HepG2 (cell line): ENCODE data around the gene NDUFS6. TPM values are rescaled to one million over a fixed set of nuclear protein-coding genes. Genes with fewer than 3 reads are reported as not detected.

ENCODE experiments used
- ATAC-seq: fragments of 200-7000 bp; cut with Tn5 transposase; 3 replicates; pipeline ENCODE4 v1.9.1; 2020; ENCODE audit warnings: mild to moderate bottlenecking, moderate library complexity
- BruUV-seq: library from RNA; stranded (reverse); fragments of 400-500 nt; replicated peaks from 2 replicates; lab custom pipeline; 2021; lab: Mats Ljungman, UMichigan
- CTCF ChIA-PET: fragments of 300-600 bp; formaldehyde crosslinking; extraction: SDS; loops from one replicate; lab custom pipeline; 2021; ENCODE audit warnings: low total read pairs, inconsistent platforms, low intra/inter-chr PET ratio; lab: Yijun Ruan, JAX
- POLR2A ChIA-PET: fragments of 350-600 bp; sonication (Branson Sonifier 250); formaldehyde crosslinking; loops from one replicate; lab custom pipeline; 2020; ENCODE audit warnings: antibody characterized with exemption, inconsistent platforms; lab: Yijun Ruan, JAX
- DNase-seq: peaks from one replicate; pipeline ENCODE4 v3.0.0-alpha.2; 2015; ENCODE audit warnings: low spot score
- FAIRE-seq: peaks from 3 replicates; lab custom pipeline; 2011; peaks lifted over from hg19 to GRCh38; lab: Jason Lieb, UNC
- H2AFZ ChIP-seq: one replicate; pipeline ENCODE4 v1.6.1; 2011; ENCODE audit warnings: low read length, inconsistent platforms
- H3K27ac ChIP-seq: fragments of 300-600 bp; 3 replicates; pipeline ENCODE4 v1.8.0; 2011; ENCODE audit warnings: mixed run types, mild to moderate bottlenecking, mixed read lengths, low read length, inconsistent platforms; ENCODE audit not compliant: insufficient read depth; ENCODE audit errors: extremely low read length
- H3K27me3 ChIP-seq, 2 experiments: fragments of 200-600 bp in 1 of 2; 2 replicates in 1 of 2; 3 replicates in 1 of 2; pipeline versions ENCODE4 v1.6.0 to v1.8.0; 2011; ENCODE audit warnings: low read length in 2 of 2, mild to moderate bottlenecking in 2 of 2, moderate library complexity in 2 of 2, inconsistent platforms in 1 of 2; ENCODE audit not compliant: insufficient read depth in 2 of 2, control insufficient read depth in 1 of 2
- H3K36me3 ChIP-seq, 2 experiments: fragments of 200-600 bp in 1 of 2; replicated peaks in 1 of 2; 2 replicates in 1 of 2; 3 replicates in 1 of 2; pipeline versions ENCODE4 v1.5.1 to v1.8.0; 2011; ENCODE audit warnings: low read length in 2 of 2, inconsistent platforms in 1 of 2; ENCODE audit not compliant: insufficient read depth in 2 of 2, control insufficient read depth in 1 of 2
- H3K4me1 ChIP-seq: 2 replicates; pipeline ENCODE4 v1.5.1; 2012; ENCODE audit warnings: low read length, inconsistent platforms; ENCODE audit not compliant: insufficient read depth
- H3K4me2 ChIP-seq: 2 replicates; pipeline ENCODE4 v1.6.0; 2011; ENCODE audit warnings: low read depth, low read length, inconsistent platforms
- H3K4me3 ChIP-seq, 3 experiments: fragments of 200-600 bp in 1 of 3; sonication (generic), shearing (Covaris generic) in 1 of 3; replicated peaks in 1 of 3; 2 replicates each; pipeline ENCODE4 v1.5.1; 2011 to 2016; ENCODE audit warnings: low read length in 3 of 3, inconsistent platforms in 2 of 3, low read depth in 2 of 3, mild to moderate bottlenecking in 2 of 3, control low read depth in 1 of 3, mixed read lengths in 1 of 3; ENCODE audit not compliant: insufficient read depth in 1 of 3
- H3K79me2 ChIP-seq: one replicate; pipeline ENCODE4 v1.6.1; 2011; ENCODE audit warnings: low read length, inconsistent platforms; ENCODE audit not compliant: insufficient read depth
- H3K9ac ChIP-seq: 2 replicates; pipeline ENCODE4 v1.6.0; 2011; ENCODE audit warnings: mild to moderate bottlenecking, low read depth, low read length, inconsistent platforms; ENCODE audit not compliant: insufficient read depth
- H3K9me3 ChIP-seq: 2 replicates; pipeline ENCODE4 v1.5.1; 2012; ENCODE audit warnings: mild to moderate bottlenecking, low read length
- H4K20me1 ChIP-seq: 2 replicates; pipeline ENCODE4 v1.6.0; 2011; ENCODE audit warnings: inconsistent platforms, mild to moderate bottlenecking, low read length, moderate library complexity; ENCODE audit not compliant: insufficient read depth
- ATF1 ChIP-seq: IDR thresholded peaks from 2 replicates; pipeline ENCODE4 v1.6.1; 2016; ENCODE audit warnings: mild to moderate bottlenecking, control low read depth
- MBD4 ChIP-seq: IDR thresholded peaks from 2 replicates; pipeline ENCODE4 v1.6.1; 2012; ENCODE audit warnings: low read length, inconsistent platforms, borderline replicate concordance
- NBN ChIP-seq: fragments of 450-650 bp; conservative IDR thresholded peaks from 2 replicates; pipeline ENCODE4 v1.6.1; 2017
- POLR2AphosphoS2 ChIP-seq: IDR thresholded peaks from 2 replicates; pipeline ENCODE4 v1.6.1; 2011; ENCODE audit warnings: low read depth, low read length, improper control_type of control experiment
- SMARCC2 ChIP-seq: fragments of 450-650 bp; IDR thresholded peaks from 2 replicates; pipeline ENCODE4 v1.6.1; 2017; ENCODE audit warnings: antibody characterized with exemption, mild to moderate bottlenecking
- TAF1 ChIP-seq: sonication (generic); formaldehyde crosslinking; IDR thresholded peaks from 2 replicates; pipeline ENCODE4 v1.4.0; 2020; ENCODE audit warnings: missing genetic modification reagents
- TMF1 ChIP-seq: sonication (generic); formaldehyde crosslinking; IDR thresholded peaks from 2 replicates; pipeline ENCODE4 v1.8.1; 2022; ENCODE audit warnings: low read depth, missing genetic modification reagents
- ZBTB3 ChIP-seq: sonication (generic); formaldehyde crosslinking; IDR thresholded peaks from 2 replicates; pipeline ENCODE4 v1.4.0; 2020; ENCODE audit warnings: low read depth, mild to moderate bottlenecking, moderate library complexity, missing genetic modification reagents, borderline replicate concordance
- ZNF143 ChIP-seq: sonication (generic); formaldehyde crosslinking; IDR thresholded peaks from 2 replicates; pipeline ENCODE4 v1.4.0; 2020; ENCODE audit warnings: missing genetic modification reagents
- ZNF44 ChIP-seq: sonication (generic); formaldehyde crosslinking; IDR thresholded peaks from 2 replicates; pipeline ENCODE4 v1.5.1; 2020; ENCODE audit warnings: mild to moderate bottlenecking, missing genetic modification reagents
- ZNF775 ChIP-seq: sonication (generic); formaldehyde crosslinking; IDR thresholded peaks from 2 replicates; pipeline ENCODE4 v1.4.0; 2020; ENCODE audit warnings: missing genetic modification reagents, mild to moderate bottlenecking, moderate library complexity, borderline replicate concordance
- ZNF891 ChIP-seq: sonication (generic); formaldehyde crosslinking; IDR thresholded peaks from 2 replicates; pipeline ENCODE4 v1.5.0; 2020; ENCODE audit warnings: mild to moderate bottlenecking, missing genetic modification reagents
- WGBS: methylation state at CpG from one replicate; pipeline ENCODE4 v1.1.6; 2017; ENCODE audit warnings: low lambda C conversion rate; 5-methylcytosine and 5-hydroxymethylcytosine counted together
- in situ Hi-C: cut with HindIII; loops from 2 replicates; pipeline ENCODE4 v1.10.0; 2017; ENCODE audit warnings: low pct_unique_long_range_greater_than_20kb; ENCODE audit not compliant: extremely low pct_ligation_motif_present
- intact Hi-C: fragments of 100-400 bp; cut with micrococcal nuclease; formaldehyde crosslinking; loops from one replicate; pipeline ENCODE4 v1.10.0; 2022; ENCODE audit not compliant: unreplicated experiment
- polyA plus RNA-seq, 8 experiments: library from polyadenylated mRNA; depleted of rRNA in 3 of 8; stranded (reverse) in 7 of 8; unstranded in 1 of 8; fragments of >200 nt; fragmentation: Illumina TruSeq in 4 of 8; extraction: Trizol in 4 of 8; gene quantifications; 2 replicates each; pipeline versions ENCODE4 v1.2.1 to v1.2.3, GENCODE V29; 2011 to 2016; ENCODE audit warnings: low read depth in 4 of 8, missing spikeins in 1 of 8, mixed read lengths in 1 of 8; ENCODE audit not compliant: insufficient read depth in 1 of 8
- total RNA-seq, 5 experiments: library from RNA; depleted of rRNA; stranded (reverse); fragments of >200 nt; fragmentation: Illumina TruSeq; extraction: Trizol; gene quantifications; 2 replicates each; pipeline ENCODE4 v1.2.3, GENCODE V29; 2016; ENCODE audit warnings: low read depth in 1 of 5
- TF ChIP-seq, protein P1 (sequence below): IDR thresholded peaks from 2 replicates; pipeline ENCODE4 v1.6.1; 2016; ENCODE audit warnings: missing genetic modification reagents, missing compliant biosample characterization
- TF ChIP-seq, protein P2 (sequence below): fragments of 450-650 bp; IDR thresholded peaks from 2 replicates; pipeline ENCODE4 v1.6.1; 2017
- TF ChIP-seq, protein P3 (sequence below): sonication (generic); formaldehyde crosslinking; IDR thresholded peaks from 2 replicates; pipeline ENCODE4 v1.9.0; 2022; ENCODE audit warnings: missing genetic modification reagents, mild to moderate bottlenecking, borderline replicate concordance

NDUFS6 gene
- total and polyA plus RNA-seq, 2 of the 13 experiments (the other 11 are each of a cell fraction or from before 2014, with no cell fraction given): 23.7 to 50.4 TPM

- H3K9me3 ChIP-seq: no peaks in the 10 kb centered on the region
- no peak overlapping the region for H3K4me3 ChIP-seq
- no peak overlapping the region for H3K4me2 ChIP-seq
- no peak overlapping the region for H3K27ac ChIP-seq
- H2AFZ ChIP-seq: no peak overlapping the region
- no peaks in the 10 kb centered on the region for H4K20me1 ChIP-seq
- ATAC-seq (no peak), FAIRE-seq (no peak), DNase-seq (no peak)
- no peaks in the 10 kb centered on the region for H3K4me1 ChIP-seq
- H3K27me3 ChIP-seq: peaks cover 0 to 27% of the 10 kb centered on the region in 2 experiments; a peak in 4 of 5 replicates
- intact Hi-C loops (no loop called here), in situ Hi-C loops (no loop called here)
- no TSS peak for BruUV-seq
- TF ChIP-seq MBD4 (no peak), TAF1 (CRISPR knock-in tag) (no peak), TMF1 (CRISPR knock-in tag) (no peak), ZNF44 (CRISPR knock-in tag) (no peak), POLR2AphosphoS2 (no peak), SMARCC2 (no peak), ZBTB3 (no peak), ZNF891 (CRISPR knock-in tag) (no peak), ATF1 (CRISPR knock-in tag) (no peak), ZNF775 (CRISPR knock-in tag) (no peak), ZNF143 (no peak), NBN (no peak)
- TF ChIP-seq, protein P1, sequence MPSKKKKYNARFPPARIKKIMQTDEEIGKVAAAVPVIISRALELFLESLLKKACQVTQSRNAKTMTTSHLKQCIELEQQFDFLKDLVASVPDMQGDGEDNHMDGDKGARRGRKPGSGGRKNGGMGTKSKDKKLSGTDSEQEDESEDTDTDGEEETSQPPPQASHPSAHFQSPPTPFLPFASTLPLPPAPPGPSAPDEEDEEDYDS (CRISPR knock-in tag): no peak
- TF ChIP-seq, protein P2, sequence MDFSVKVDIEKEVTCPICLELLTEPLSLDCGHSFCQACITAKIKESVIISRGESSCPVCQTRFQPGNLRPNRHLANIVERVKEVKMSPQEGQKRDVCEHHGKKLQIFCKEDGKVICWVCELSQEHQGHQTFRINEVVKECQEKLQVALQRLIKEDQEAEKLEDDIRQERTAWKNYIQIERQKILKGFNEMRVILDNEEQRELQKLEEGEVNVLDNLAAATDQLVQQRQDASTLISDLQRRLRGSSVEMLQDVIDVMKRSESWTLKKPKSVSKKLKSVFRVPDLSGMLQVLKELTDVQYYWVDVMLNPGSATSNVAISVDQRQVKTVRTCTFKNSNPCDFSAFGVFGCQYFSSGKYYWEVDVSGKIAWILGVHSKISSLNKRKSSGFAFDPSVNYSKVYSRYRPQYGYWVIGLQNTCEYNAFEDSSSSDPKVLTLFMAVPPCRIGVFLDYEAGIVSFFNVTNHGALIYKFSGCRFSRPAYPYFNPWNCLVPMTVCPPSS: no peak
- TF ChIP-seq, protein P3, sequence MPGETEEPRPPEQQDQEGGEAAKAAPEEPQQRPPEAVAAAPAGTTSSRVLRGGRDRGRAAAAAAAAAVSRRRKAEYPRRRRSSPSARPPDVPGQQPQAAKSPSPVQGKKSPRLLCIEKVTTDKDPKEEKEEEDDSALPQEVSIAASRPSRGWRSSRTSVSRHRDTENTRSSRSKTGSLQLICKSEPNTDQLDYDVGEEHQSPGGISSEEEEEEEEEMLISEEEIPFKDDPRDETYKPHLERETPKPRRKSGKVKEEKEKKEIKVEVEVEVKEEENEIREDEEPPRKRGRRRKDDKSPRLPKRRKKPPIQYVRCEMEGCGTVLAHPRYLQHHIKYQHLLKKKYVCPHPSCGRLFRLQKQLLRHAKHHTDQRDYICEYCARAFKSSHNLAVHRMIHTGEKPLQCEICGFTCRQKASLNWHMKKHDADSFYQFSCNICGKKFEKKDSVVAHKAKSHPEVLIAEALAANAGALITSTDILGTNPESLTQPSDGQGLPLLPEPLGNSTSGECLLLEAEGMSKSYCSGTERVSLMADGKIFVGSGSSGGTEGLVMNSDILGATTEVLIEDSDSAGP (CRISPR knock-in tag): no peak
- no peak overlapping the region for H3K9ac ChIP-seq
- ChIA-PET CTCF (no interaction called here), POLR2A (no interaction called here)
- WGBS: 92% methylated on average over 9 of the region's 11 CpGs
- H3K79me2 ChIP-seq: no peaks in the 10 kb centered on the region
- 0 out of 5 replicates have a peak, but pooled peaks cover 0 to 2% of the 10 kb centered on the region in 2 experiments for H3K36me3 ChIP-seq
Measured at GRCh38 chr5:1831257-1831656, 30.1 kb downstream of the NDUFS6 start.
